Measurements from ENCODE around the gene SH3TC1. TPM values are rescaled to one million over a fixed set of nuclear protein-coding genes. Genes with fewer than 3 reads are reported as not detected.

Gene SH3TC1
- total and polyA plus RNA-seq, 2 of the 13 experiments (the other 11 are each of a cell fraction or from before 2014, with no cell fraction given) = 14.9 to 21.8 TPM

DNA sequence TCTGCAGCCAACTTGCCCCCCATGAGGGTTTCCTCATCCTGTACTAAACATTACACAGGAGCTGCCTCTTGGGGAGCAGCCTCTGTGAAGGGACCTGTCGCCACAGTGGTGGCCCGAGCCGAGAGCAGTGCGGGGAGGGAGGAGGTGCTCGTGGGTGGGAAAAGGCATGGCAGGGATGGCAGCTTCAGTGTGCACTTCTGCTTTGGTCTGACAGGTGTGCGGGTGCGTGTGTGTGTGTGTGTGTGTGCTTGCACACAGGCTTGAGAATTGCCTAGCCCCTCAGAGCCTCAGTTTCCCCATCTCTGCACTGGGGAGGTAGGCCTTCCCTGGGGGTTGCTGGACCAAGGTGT is 3.9 kb downstream of the SH3TC1 start:
- H3K79me2 ChIP-seq (ENCODE audit: insufficient read depth, low read length) = peaks cover 56% of the 10 kb centered on the region
- WGBS (ENCODE audit: low lambda C conversion rate) = 52% methylated on average over 5 of the region's 7 CpGs
- peaks cover 53% of the 10 kb centered on the region for H3K4me1 ChIP-seq (ENCODE audit: insufficient read depth, low read length)
- peak overlapping the region; percentile 66 for H3K27ac ChIP-seq (ENCODE audit: extremely low read length, insufficient read depth, low read length)
- no peaks in the 10 kb centered on the region for H3K9me3 ChIP-seq (ENCODE audit: low read length)
- peak; percentile 1; the same call in 2 of the 3 replicates for ATAC-seq
- no peak overlapping the region for H2AFZ ChIP-seq (ENCODE audit: low read length)
- peaks cover 6 to 19% of the 10 kb centered on the region in 2 experiments; a peak in 4 of 5 replicates for H3K36me3 ChIP-seq (replicated peaks in 1 of 2; ENCODE audit: control insufficient read depth in 1 of 2, insufficient read depth in 2 of 2, low read length in 2 of 2)
- intact Hi-C loops (cut with micrococcal nuclease; ENCODE audit: unreplicated experiment) (no loop called here), in situ Hi-C loops (cut with HindIII; ENCODE audit: extremely low pct_ligation_motif_present, low pct_unique_long_range_greater_than_20kb) (no loop called here)
- H3K9ac ChIP-seq (ENCODE audit: insufficient read depth, low read depth, low read length) = no peak overlapping the region
- no peak for DNase-seq (ENCODE audit: low spot score)
- ChIA-PET CTCF (ENCODE audit: low intra/inter-chr PET ratio, low total read pairs) (no interaction called here), POLR2A (interaction anchor here (0.9 kb wide), 1 partner anchor 11 kb away, joined by 3 read pairs; no protein-coding TSS in a partner anchor)
- peaks cover 24% of the 10 kb centered on the region; the same call in 1 of the 2 replicates for H4K20me1 ChIP-seq (ENCODE audit: insufficient read depth, low read length)
- H3K4me3 ChIP-seq (replicated peaks in 1 of 3; ENCODE audit: insufficient read depth in 1 of 3, low read depth in 2 of 3, low read length in 3 of 3) = peak overlapping the region in 2 of 3 experiments; percentile 22 to 85; a peak in 3 of 6 replicates
- peaks cover 0 to 1% of the 10 kb centered on the region in 2 experiments; a peak in 1 of 5 replicates for H3K27me3 ChIP-seq (ENCODE audit: control insufficient read depth in 1 of 2, insufficient read depth in 2 of 2, low read length in 2 of 2)
- BruUV-seq (replicated peaks) = no TSS peak
- no peak for FAIRE-seq
- H3K4me2 ChIP-seq (ENCODE audit: low read depth, low read length) = peak overlapping the region; percentile 88
- TF ChIP-seq ZMYM3 (CRISPR knock-in tag; IDR thresholded peaks at IDR 0.05) (0 out of 2 replicates have a peak, but pooled peaks have one; percentile 6), ZNF772 (CRISPR knock-in tag; IDR thresholded peaks at IDR 0.05) (0 out of 2 replicates have a peak, but pooled peaks have one; percentile 18), JARID2 (CRISPR knock-in tag; IDR thresholded peaks at IDR 0.05; ENCODE audit: insufficient replicate concordance) (no peak), EEA1 (CRISPR knock-in tag; IDR thresholded peaks at IDR 0.05; ENCODE audit: borderline replicate concordance) (no peak), SOX6 (IDR thresholded peaks at IDR 0.05) (no peak), SOX6 (CRISPR knock-in tag; IDR thresholded peaks at IDR 0.05) (peak; percentile 2; the same call in 1 of the 2 replicates), PHF21A (CRISPR knock-in tag; IDR thresholded peaks at IDR 0.05) (0 out of 2 replicates have a peak, but pooled peaks have one; percentile 13), RXRA (CRISPR knock-in tag; IDR thresholded peaks at IDR 0.05) (0 out of 2 replicates have a peak, but pooled peaks have one; percentile 2), SNAPC2 (CRISPR knock-in tag; IDR thresholded peaks at IDR 0.05) (0 out of 2 replicates have a peak, but pooled peaks have one; percentile 0), HNRNPLL (IDR thresholded peaks at IDR 0.05; ENCODE audit: low read depth, low read length, poor library complexity, severe bottlenecking) (peak; percentile 1), ETV5 (CRISPR knock-in tag; IDR thresholded peaks at IDR 0.05; ENCODE audit: borderline replicate concordance) (peak; percentile 2; the same call in 1 of the 2 replicates), NCOA2 (CRISPR knock-in tag; IDR thresholded peaks at IDR 0.05) (no peak), TMF1 (CRISPR knock-in tag; IDR thresholded peaks at IDR 0.05; ENCODE audit: low read depth) (0 out of 2 replicates have a peak, but pooled peaks have one; percentile 49), MED1 (CRISPR knock-in tag; IDR thresholded peaks at IDR 0.05) (0 out of 2 replicates have a peak, but pooled peaks have one; percentile 0), LCORL (IDR thresholded peaks at IDR 0.05) (no peak), LCORL (CRISPR knock-in tag; IDR thresholded peaks at IDR 0.05) (0 out of 2 replicates have a peak, but pooled peaks have one; percentile 6), SMAD9 (CRISPR knock-in tag; IDR thresholded peaks at IDR 0.05) (no peak), SP1 (IDR thresholded peaks at IDR 0.05) (no peak), SP1 (CRISPR knock-in tag; IDR thresholded peaks at IDR 0.05) (no peak)
- TF ChIP-seq, protein P1, sequence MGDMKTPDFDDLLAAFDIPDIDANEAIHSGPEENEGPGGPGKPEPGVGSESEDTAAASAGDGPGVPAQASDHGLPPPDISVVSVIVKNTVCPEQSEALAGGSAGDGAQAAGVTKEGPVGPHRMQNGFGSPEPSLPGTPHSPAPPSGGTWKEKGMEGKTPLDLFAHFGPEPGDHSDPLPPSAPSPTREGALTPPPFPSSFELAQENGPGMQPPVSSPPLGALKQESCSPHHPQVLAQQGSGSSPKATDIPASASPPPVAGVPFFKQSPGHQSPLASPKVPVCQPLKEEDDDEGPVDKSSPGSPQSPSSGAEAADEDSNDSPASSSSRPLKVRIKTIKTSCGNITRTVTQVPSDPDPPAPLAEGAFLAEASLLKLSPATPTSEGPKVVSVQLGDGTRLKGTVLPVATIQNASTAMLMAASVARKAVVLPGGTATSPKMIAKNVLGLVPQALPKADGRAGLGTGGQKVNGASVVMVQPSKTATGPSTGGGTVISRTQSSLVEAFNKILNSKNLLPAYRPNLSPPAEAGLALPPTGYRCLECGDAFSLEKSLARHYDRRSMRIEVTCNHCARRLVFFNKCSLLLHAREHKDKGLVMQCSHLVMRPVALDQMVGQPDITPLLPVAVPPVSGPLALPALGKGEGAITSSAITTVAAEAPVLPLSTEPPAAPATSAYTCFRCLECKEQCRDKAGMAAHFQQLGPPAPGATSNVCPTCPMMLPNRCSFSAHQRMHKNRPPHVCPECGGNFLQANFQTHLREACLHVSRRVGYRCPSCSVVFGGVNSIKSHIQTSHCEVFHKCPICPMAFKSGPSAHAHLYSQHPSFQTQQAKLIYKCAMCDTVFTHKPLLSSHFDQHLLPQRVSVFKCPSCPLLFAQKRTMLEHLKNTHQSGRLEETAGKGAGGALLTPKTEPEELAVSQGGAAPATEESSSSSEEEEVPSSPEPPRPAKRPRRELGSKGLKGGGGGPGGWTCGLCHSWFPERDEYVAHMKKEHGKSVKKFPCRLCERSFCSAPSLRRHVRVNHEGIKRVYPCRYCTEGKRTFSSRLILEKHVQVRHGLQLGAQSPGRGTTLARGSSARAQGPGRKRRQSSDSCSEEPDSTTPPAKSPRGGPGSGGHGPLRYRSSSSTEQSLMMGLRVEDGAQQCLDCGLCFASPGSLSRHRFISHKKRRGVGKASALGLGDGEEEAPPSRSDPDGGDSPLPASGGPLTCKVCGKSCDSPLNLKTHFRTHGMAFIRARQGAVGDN (CRISPR knock-in tag; IDR thresholded peaks at IDR 0.05) = peak; percentile 22
- TF ChIP-seq, protein P2, sequence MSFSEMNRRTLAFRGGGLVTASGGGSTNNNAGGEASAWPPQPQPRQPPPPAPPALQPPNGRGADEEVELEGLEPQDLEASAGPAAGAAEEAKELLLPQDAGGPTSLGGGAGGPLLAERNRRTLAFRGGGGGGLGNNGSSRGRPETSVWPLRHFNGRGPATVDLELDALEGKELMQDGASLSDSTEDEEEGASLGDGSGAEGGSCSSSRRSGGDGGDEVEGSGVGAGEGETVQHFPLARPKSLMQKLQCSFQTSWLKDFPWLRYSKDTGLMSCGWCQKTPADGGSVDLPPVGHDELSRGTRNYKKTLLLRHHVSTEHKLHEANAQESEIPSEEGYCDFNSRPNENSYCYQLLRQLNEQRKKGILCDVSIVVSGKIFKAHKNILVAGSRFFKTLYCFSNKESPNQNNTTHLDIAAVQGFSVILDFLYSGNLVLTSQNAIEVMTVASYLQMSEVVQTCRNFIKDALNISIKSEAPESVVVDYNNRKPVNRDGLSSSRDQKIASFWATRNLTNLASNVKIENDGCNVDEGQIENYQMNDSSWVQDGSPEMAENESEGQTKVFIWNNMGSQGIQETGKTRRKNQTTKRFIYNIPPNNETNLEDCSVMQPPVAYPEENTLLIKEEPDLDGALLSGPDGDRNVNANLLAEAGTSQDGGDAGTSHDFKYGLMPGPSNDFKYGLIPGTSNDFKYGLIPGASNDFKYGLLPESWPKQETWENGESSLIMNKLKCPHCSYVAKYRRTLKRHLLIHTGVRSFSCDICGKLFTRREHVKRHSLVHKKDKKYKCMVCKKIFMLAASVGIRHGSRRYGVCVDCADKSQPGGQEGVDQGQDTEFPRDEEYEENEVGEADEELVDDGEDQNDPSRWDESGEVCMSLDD (CRISPR knock-in tag; IDR thresholded peaks at IDR 0.05; ENCODE audit: borderline replicate concordance) = 0 out of 2 replicates have a peak, but pooled peaks have one; percentile 0

All from HepG2 (cell line).